IPS-18a (cell line): ENCODE data around the gene WNT1.

Source experiments
- H3K27ac ChIP-seq: one replicate; pipeline ENCODE4 v1.5.1; 2013; ENCODE audit warnings: low read length
- H3K27me3 ChIP-seq: one replicate; pipeline ENCODE4 v1.6.1; 2013; ENCODE audit warnings: mild to moderate bottlenecking, low read length; ENCODE audit not compliant: control insufficient read depth, insufficient read depth
- H3K36me3 ChIP-seq: one replicate; pipeline ENCODE4 v1.6.1; 2013; ENCODE audit warnings: low read depth, low read length; ENCODE audit not compliant: control insufficient read depth
- H3K4me1 ChIP-seq: one replicate; pipeline ENCODE4 v1.6.1; 2013; ENCODE audit warnings: low read depth, low read length; ENCODE audit not compliant: control insufficient read depth
- H3K4me3 ChIP-seq: one replicate; pipeline ENCODE4 v1.5.1; 2013; ENCODE audit warnings: low read length
- H3K9ac ChIP-seq: one replicate; pipeline ENCODE4 v1.6.1; 2013; ENCODE audit warnings: mild to moderate bottlenecking, low read length, moderate library complexity
- H3K9me3 ChIP-seq: one replicate; pipeline ENCODE4 v1.6.1; 2013; ENCODE audit warnings: low read depth, low read length; ENCODE audit not compliant: control insufficient read depth

WNT1 gene

DNA sequence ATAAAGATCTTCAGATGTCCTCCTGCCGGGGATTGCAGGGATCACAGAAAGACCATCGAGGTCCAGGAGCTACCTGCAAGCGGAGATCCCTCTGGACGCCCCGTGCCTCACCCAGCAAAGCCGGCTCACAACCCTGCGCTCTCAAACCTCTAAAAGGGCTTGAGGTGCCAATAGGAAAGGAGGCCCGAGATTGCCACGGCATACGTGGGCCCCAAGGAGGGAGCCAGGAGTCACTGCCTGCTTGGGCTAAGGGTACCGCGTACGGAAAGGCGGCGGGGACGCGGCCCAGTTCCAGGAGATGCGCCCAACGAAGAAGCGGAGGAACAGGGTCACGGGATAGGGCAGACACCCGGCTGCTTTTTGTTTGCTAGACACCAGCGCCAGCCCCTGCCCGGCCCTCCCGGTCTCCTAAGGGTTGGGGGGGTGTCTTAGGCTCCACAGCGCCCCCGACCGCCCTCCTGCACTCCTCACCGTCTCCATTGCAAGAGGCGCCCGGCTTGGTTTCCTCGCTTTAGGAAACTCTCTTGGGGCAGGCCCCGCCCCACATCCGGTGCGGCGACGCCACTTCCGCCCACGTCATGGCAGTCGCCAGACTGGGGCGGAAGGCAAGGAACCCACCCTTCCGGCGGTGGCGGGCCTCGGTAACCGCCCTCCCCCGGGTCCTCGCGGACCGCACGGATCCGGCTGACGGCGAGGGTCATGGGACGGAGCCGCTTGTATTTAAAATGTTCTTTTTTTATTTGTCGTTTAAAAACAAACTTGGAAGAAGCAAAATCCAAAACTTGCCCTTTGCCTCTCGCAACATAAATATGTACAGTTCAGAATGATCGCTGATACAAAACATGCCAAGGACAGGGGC is 40.4 kb downstream of the WNT1 start, which contains the start of gene PRKAG1:
TSS of gene PRKAG1 (minus strand) at position 516 of the 859 bp plus-strand sequence. CDS start at position 480, 36 bp downstream.
- Histone ChIP-seq H3K27me3 (no peaks in the 10 kb centered on the region), H3K4me3 (peak within 1 kb of the TSS; percentile 83), H3K9ac (peak within 1 kb of the TSS; percentile 76), H3K9me3 (no peaks in the 10 kb centered on the region), H3K36me3 (peaks cover 19% of the 10 kb centered on the region), H3K27ac (peak within 1 kb of the TSS; percentile 88), H3K4me1 (peaks cover 9% of the 10 kb centered on the region)

DNA sequence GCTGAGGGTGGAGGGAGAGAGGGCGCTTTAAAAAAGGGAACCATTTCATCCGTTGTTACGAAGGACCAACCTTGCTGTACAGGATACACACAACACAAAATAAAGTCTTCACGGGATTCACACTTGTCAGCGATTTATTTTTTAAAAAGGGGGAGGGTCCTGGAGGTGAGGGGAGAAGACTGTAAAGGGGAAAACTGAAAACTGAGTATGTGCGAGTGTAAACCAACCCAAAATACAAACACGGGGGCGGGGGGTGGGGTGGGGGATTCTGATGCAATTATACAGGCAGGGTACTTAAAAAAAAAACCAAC is 41.0 kb downstream of the WNT1 start:
- Histone ChIP-seq H3K27ac (peak overlapping the region; percentile 50), H3K27me3 (no peaks in the 10 kb centered on the region), H3K4me3 (peak overlapping the region; percentile 83), H3K9me3 (no peaks in the 10 kb centered on the region), H3K36me3 (peaks cover 23% of the 10 kb centered on the region), H3K4me1 (peaks cover 9% of the 10 kb centered on the region), H3K9ac (peak overlapping the region; percentile 76)

DNA sequence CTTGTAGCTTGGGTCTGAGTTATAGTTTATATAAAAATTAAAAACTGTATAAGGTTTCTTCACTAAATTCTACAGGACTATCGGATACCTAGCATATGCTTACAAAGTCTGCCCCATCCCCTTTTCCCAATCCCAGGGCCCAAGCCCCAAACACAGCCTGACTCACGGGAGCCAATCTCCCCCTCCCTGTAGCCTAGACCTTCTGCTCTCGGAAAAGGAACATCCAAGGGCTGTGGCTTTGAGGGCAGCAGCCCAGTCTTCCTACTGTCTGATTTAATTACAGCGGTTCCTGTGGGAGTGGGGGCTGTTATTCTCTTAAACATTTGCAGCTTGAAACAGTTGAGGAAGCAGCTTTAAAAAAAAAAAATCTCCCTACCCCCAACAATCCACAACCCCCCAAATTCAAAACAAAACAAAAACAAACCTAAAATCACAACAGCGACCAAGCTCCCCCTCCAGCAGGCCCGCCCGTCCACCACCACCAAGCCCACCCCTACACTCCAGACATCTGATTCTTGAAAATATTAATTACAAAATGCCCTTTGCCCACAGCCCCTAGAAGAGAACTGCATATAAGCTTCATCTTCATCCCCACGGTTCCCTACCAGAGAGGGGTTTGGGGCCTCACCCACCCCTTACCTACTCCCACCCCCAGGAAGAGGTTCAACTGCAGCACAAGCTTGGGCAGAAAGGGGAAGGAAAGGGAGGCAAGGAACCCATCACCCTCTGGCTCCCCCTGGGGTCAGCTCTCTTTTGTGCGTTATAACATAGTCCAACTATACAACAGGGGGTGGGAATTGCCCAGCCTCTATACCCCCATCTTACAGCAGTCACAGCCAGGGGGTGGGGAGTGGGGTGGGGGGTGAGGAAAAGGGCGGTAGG is 41.6 kb downstream of the WNT1 start:
- H3K27me3 ChIP-seq, result no peaks in the 10 kb centered on the region
- H3K9me3 ChIP-seq, result no peaks in the 10 kb centered on the region
- peak overlapping the region; percentile 24 for H3K27ac ChIP-seq
- H3K36me3 ChIP-seq, result peaks cover 29% of the 10 kb centered on the region
- peak overlapping the region; percentile 83 for H3K4me3 ChIP-seq
- peaks cover 9% of the 10 kb centered on the region for H3K4me1 ChIP-seq
- peak overlapping the region; percentile 76 for H3K9ac ChIP-seq

DNA sequence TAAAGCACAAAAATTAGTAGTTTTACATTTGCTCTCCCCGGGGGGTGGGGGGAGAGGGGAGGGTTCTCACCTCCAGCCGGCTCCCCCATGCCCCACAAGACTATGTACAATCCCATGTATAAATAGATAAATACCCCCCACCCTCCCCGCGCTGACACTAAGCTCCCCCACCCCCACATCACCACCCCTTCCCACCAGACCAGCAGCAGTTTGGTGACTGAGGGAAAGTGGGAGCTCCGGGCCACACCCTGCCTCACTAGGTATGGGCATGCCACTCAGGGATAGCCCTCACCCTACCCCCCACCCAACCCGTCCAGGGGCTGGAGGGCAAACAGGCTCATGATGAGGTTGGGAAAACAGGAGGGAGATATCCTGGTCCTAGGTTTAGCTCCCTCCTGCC is 42.3 kb downstream of the WNT1 start:
- Histone ChIP-seq H3K9me3 (no peaks in the 10 kb centered on the region), H3K27me3 (no peaks in the 10 kb centered on the region), H3K4me3 (no peak overlapping the region), H3K36me3 (peaks cover 37% of the 10 kb centered on the region), H3K27ac (no peak overlapping the region), H3K4me1 (peaks cover 9% of the 10 kb centered on the region), H3K9ac (no peak overlapping the region)

DNA sequence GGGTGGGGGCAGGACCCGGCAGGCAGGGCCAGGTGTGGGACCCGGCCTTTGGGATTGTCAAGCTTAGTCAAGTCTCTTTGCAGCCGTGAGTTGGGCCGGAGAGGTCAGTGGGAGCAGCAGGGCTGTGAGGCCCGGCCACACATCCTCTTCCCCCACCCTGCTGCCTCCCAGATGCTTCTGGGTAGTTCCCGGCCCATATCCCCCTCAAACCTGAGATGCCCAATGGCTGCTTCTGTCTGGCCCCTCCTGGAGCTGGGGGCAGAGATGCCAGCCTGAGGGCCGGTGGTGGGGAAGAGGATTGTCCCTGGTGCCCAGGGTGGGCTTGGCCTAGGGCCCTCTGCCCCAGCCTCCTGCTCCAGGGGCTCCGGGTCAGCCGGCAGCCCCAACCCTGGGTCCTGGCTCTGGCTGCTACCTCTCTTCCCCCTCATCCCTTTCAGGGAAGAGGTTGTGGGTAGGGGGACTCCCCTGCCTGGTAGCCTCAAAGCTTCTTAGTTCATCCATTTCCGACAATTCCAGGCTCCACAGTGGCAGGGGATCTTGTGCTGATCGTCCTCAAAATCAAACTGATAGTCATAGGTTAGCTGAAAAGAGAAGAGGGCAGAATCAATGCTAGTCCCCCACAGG is 43.3 kb downstream of the WNT1 start:
- Histone ChIP-seq H3K9ac (no peak overlapping the region), H3K4me1 (peaks cover 9% of the 10 kb centered on the region), H3K4me3 (no peak overlapping the region), H3K27me3 (no peaks in the 10 kb centered on the region), H3K9me3 (no peaks in the 10 kb centered on the region), H3K36me3 (peaks cover 46% of the 10 kb centered on the region), H3K27ac (no peak overlapping the region)

DNA sequence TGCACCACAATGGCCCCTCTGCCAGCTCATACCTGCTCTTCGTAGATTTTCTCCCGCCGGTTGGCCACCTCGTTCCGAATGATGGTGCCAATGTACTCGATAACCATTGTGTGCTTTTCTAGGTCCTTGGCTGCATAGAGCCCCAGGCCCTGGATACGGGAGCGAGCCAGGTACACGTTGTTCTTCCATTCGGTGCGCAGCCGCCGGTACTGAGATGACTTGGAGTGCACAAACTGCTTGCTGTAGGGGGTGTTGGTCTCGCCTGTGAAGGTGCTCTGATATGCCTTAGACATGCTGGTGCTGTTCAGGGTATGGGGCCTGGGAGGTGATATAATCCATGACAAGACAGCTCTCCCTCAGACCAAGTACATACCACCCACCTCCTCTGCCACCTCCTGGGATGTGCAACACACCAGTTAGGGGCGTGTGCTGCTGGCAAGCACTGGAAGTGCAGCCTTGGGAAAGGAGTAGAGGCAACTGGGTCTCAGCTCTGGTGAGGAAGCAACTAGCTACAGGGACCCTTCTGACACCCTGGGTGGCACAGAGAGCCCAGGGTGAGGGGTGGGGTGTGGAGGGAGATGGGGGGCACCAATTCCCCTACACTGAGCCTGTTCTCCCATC is 44.5 kb downstream of the WNT1 start:
- Histone ChIP-seq H3K4me1 (peaks cover 6% of the 10 kb centered on the region), H3K27ac (no peak overlapping the region), H3K9ac (no peak overlapping the region), H3K9me3 (no peaks in the 10 kb centered on the region), H3K4me3 (no peak overlapping the region), H3K36me3 (peaks cover 54% of the 10 kb centered on the region), H3K27me3 (no peaks in the 10 kb centered on the region)

DNA sequence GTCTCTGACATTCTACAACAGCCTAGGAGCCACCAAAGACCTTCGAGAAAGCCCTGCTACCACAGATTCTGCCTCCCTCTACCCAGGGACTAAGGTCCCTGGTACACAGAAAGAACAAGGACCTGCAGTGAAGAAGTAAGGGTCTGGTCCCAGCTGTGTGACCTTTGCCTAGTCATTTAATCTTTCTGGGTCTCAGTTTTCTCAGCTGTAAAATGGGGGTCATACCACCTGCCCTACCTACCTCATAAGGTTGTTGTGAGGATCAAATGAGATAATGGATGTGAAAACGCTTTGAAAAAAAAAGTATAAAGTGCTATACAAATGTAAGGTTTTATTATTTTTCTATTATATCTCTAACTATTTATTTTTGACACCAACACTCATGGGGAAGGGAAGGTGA is 45.7 kb downstream of the WNT1 start:
- Histone ChIP-seq H3K9ac (no peak overlapping the region), H3K36me3 (peaks cover 66% of the 10 kb centered on the region), H3K9me3 (no peaks in the 10 kb centered on the region), H3K27me3 (no peaks in the 10 kb centered on the region), H3K4me3 (no peak overlapping the region), H3K27ac (no peak overlapping the region), H3K4me1 (peaks cover 3% of the 10 kb centered on the region)

DNA sequence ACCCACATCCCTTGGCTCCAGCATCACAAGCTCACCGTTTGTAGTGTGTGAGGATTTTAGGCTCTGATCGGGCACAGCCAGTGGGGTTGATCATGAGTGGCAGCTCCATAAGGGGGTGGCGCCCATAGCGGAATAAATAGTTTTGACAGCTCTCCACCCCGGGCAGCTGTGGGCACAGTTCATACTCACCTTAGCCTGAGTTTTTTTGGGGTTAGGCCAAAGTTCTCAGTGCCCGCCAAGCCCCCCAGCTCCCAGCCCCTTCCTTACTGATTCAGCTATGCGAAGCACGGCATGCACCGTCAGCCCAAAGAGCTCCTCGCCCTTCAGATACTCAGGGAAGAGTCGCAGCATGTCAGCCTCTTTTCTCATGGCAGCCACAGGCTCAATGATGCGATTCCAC is 46.4 kb downstream of the WNT1 start:
- Histone ChIP-seq H3K4me3 (no peak overlapping the region), H3K9ac (no peak overlapping the region), H3K27me3 (no peaks in the 10 kb centered on the region), H3K4me1 (peaks cover under 1% of the 10 kb centered on the region), H3K9me3 (no peaks in the 10 kb centered on the region), H3K27ac (no peak overlapping the region), H3K36me3 (peaks cover 73% of the 10 kb centered on the region)

DNA sequence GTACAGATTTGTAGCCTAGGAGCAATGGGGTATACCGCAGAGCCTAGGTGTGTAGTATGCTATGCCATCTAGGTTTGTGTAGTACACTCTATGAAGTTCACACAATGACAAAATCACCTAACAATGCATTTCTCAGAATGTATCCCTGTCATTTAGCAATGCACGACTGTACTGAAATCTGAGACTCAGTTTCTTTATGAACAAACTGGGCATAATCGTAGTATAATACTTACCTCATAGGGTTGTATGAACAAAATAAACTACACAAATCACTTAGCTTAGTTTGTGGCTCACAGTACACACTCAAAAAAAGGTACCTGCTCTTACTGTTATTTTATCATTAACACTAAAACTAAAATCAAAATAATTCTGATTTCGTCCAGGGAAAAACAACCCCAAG is 47.3 kb downstream of the WNT1 start:
- Histone ChIP-seq H3K27ac (no peak overlapping the region), H3K27me3 (no peaks in the 10 kb centered on the region), H3K9me3 (no peaks in the 10 kb centered on the region), H3K9ac (no peak overlapping the region), H3K4me1 (no peaks in the 10 kb centered on the region), H3K4me3 (no peak overlapping the region), H3K36me3 (peaks cover 81% of the 10 kb centered on the region)

DNA sequence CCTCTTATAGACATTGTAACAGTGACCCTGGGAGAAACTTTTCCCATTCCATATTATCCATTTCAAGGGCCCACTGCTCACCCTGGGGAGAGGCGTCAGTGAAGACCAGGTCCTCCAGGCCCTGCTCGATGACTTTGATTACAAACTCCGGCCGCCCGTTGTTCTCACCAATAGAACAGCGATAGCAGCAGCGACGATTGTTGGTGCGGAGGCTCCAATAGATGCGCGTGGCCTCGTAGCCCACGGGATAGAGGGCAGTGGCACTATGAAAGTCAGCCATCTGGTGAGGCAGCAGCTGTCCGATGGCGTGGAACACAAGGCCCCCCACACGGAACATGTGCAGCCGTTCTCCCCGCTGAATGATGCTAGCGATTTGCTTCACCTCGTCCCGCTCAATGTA is 48.0 kb downstream of the WNT1 start:
- no peaks in the 10 kb centered on the region for H3K9me3 ChIP-seq
- no peaks in the 10 kb centered on the region for H3K27me3 ChIP-seq
- no peaks in the 10 kb centered on the region for H3K4me1 ChIP-seq
- no peak overlapping the region for H3K4me3 ChIP-seq
- H3K36me3 ChIP-seq, result peaks cover 83% of the 10 kb centered on the region
- no peak overlapping the region for H3K27ac ChIP-seq
- no peak overlapping the region for H3K9ac ChIP-seq
